H1 (cell line): ENCODE results near the gene ADCYAP1. TPM values are rescaled to one million over a fixed set of nuclear protein-coding genes. Genes with fewer than 3 reads are reported as not detected.
"Not testable (repeated sequence)": the region's sequence is repeated elsewhere in the genome, so short reads cannot be mapped to it uniquely, and the experiment has no call there.

Experiments
- CTCF ChIA-PET: fragments of 300-600 bp; sonication (Branson Sonifier 250); formaldehyde crosslinking; loops from one replicate; lab custom pipeline; 2021; ENCODE audit not compliant: partially characterized antibody; lab: Charles Lee
- POLR2A ChIA-PET: fragments of 300-600 bp; sonication (Branson Sonifier 250); formaldehyde crosslinking; loops from one replicate; lab custom pipeline; 2021; ENCODE audit warnings: inconsistent platforms; ENCODE audit not compliant: partially characterized antibody; lab: Charles Lee
- DNase-seq, 2 experiments: peaks; one replicate each; pipeline versions ENCODE4 v3.0.0 to v3.0.0-alpha.2; 2010 to 2022; ENCODE audit warnings: low spot score in 2 of 2, low read depth in 1 of 2, mixed read lengths in 1 of 2
- FAIRE-seq: peaks from 2 replicates; lab custom pipeline; 2011; peaks lifted over from hg19 to GRCh38; lab: Jason Lieb, UNC
- H2AFZ ChIP-seq: 2 replicates; pipeline ENCODE4 v1.8.1; 2012; ENCODE audit warnings: low read length, inconsistent platforms
- H2AK5ac ChIP-seq: 2 replicates; pipeline ENCODE4 v1.6.1; 2013; ENCODE audit warnings: low read depth, low read length
- H2BK120ac ChIP-seq: replicated peaks from 2 replicates; pipeline ENCODE3; 2013; ENCODE audit warnings: low read depth, low read length, inconsistent platforms
- H2BK12ac ChIP-seq: 2 replicates; pipeline ENCODE4 v1.6.1; 2013; ENCODE audit warnings: low read depth, low read length
- H2BK15ac ChIP-seq: 2 replicates; pipeline ENCODE4 v1.6.1; 2013; ENCODE audit warnings: low read length
- H2BK20ac ChIP-seq: 2 replicates; pipeline ENCODE4 v1.6.1; 2013; ENCODE audit warnings: low read length
- H2BK5ac ChIP-seq: 2 replicates; pipeline ENCODE4 v1.6.1; 2013; ENCODE audit warnings: low read depth, low read length
- H3K14ac ChIP-seq: 2 replicates; pipeline ENCODE4 v1.6.1; 2013; ENCODE audit warnings: inconsistent platforms; ENCODE audit not compliant: insufficient read length
- H3K18ac ChIP-seq: 2 replicates; pipeline ENCODE4 v1.6.1; 2013; ENCODE audit warnings: low read length; ENCODE audit errors: extremely low read depth
- H3K23ac ChIP-seq: 2 replicates; pipeline ENCODE4 v1.6.1; 2013; ENCODE audit warnings: inconsistent platforms; ENCODE audit not compliant: insufficient read length
- H3K23me2 ChIP-seq: 2 replicates; pipeline ENCODE4 v1.6.1; 2013; ENCODE audit warnings: low read depth, low read length
- H3K27ac ChIP-seq: 2 replicates; pipeline ENCODE4 v1.6.1; 2011; ENCODE audit warnings: low read depth, low read length, inconsistent platforms
- H3K27me3 ChIP-seq, 4 experiments: replicated peaks in 1 of 4; 1 replicate in 1 of 4; 2 replicates in 3 of 4; pipeline versions ENCODE4 v1.6.1 to v1.8.1; 2011 to 2013; ENCODE audit warnings: low read length in 3 of 4, mild to moderate bottlenecking in 3 of 4, inconsistent platforms in 2 of 4, mixed read lengths in 2 of 4, moderate library complexity in 1 of 4; ENCODE audit not compliant: control insufficient read depth in 3 of 4, insufficient read depth in 3 of 4; ENCODE audit errors: extremely low read depth in 1 of 4
- H3K36me3 ChIP-seq, 4 experiments: 2 replicates each; pipeline versions ENCODE4 v1.6.1 to v1.8.1; 2011 to 2013; ENCODE audit warnings: mild to moderate bottlenecking in 4 of 4, low read length in 3 of 4, moderate library complexity in 2 of 4, control low read depth in 1 of 4, inconsistent platforms in 1 of 4; ENCODE audit not compliant: insufficient read depth in 4 of 4, control insufficient read depth in 2 of 4
- H3K4ac ChIP-seq: replicated peaks from 2 replicates; pipeline ENCODE3; 2013; ENCODE audit warnings: low read length, low read depth, mixed read lengths, inconsistent platforms; ENCODE audit not compliant: insufficient read length
- H3K4me1 ChIP-seq, 4 experiments: replicated peaks in 1 of 4; 1 replicate in 1 of 4; 2 replicates in 3 of 4; pipeline versions ENCODE4 v1.6.1 to v1.8.1; 2011 to 2013; ENCODE audit warnings: low read length in 3 of 4, inconsistent platforms in 2 of 4, mixed read lengths in 1 of 4; ENCODE audit not compliant: insufficient read depth in 4 of 4, control insufficient read depth in 3 of 4
- H3K4me2 ChIP-seq, 2 experiments: 2 replicates each; pipeline versions ENCODE4 v1.6.1 to v1.8.1; 2011 to 2013; ENCODE audit warnings: low read depth in 2 of 2, low read length in 2 of 2, control low read depth in 1 of 2, inconsistent platforms in 1 of 2, mild to moderate bottlenecking in 1 of 2; ENCODE audit not compliant: insufficient read depth in 1 of 2
- H3K4me3 ChIP-seq, 4 experiments: fragments of 200-600, 300-600 bp in 1 of 4; sonication (generic), shearing (Covaris generic), sonication (Bioruptor Twin) in 1 of 4; 2 replicates each; pipeline versions ENCODE4 v1.5.1 to v1.8.1; 2011 to 2016; ENCODE audit warnings: low read length in 4 of 4, low read depth in 3 of 4, control low read depth in 2 of 4, inconsistent platforms in 2 of 4, mild to moderate bottlenecking in 2 of 4, mixed read lengths in 1 of 4, moderate library complexity in 1 of 4; ENCODE audit not compliant: insufficient read depth in 2 of 4; ENCODE audit errors: extremely low read depth in 1 of 4
- H3K56ac ChIP-seq: replicated peaks from 2 replicates; pipeline ENCODE3; 2013; ENCODE audit warnings: low read depth, mild to moderate bottlenecking, mixed read lengths, low read length, inconsistent platforms; ENCODE audit not compliant: insufficient read length
- H3K79me1 ChIP-seq: 2 replicates; pipeline ENCODE4 v1.6.1; 2013; ENCODE audit warnings: low read depth, low read length, control low read depth
- H3K79me2 ChIP-seq, 2 experiments: 2 replicates each; pipeline versions ENCODE4 v1.6.1 to v1.8.1; 2012 to 2013; ENCODE audit warnings: low read length in 2 of 2, mild to moderate bottlenecking in 2 of 2, inconsistent platforms in 1 of 2; ENCODE audit not compliant: insufficient read depth in 2 of 2, control insufficient read depth in 1 of 2
- H3K9ac ChIP-seq, 4 experiments: replicated peaks in 1 of 4; 1 replicate in 1 of 4; 2 replicates in 3 of 4; pipeline versions ENCODE4 v1.6.1 to v1.8.1; 2011 to 2013; ENCODE audit warnings: low read depth in 3 of 4, low read length in 3 of 4, control low read depth in 2 of 4, mild to moderate bottlenecking in 2 of 4, moderate library complexity in 2 of 4, inconsistent platforms in 1 of 4; ENCODE audit errors: extremely low read depth in 1 of 4
- H3K9me3 ChIP-seq, 2 experiments: 2 replicates each; pipeline versions ENCODE4 v1.6.1 to v1.8.1; 2012 to 2013; ENCODE audit warnings: mild to moderate bottlenecking in 2 of 2, moderate library complexity in 2 of 2, control low read depth in 1 of 2, inconsistent platforms in 1 of 2, low read depth in 1 of 2, low read length in 1 of 2, mixed read lengths in 1 of 2; ENCODE audit not compliant: insufficient read depth in 2 of 2
- H4K20me1 ChIP-seq, 2 experiments: replicated peaks in 1 of 2; 2 replicates each; pipeline versions ENCODE3 to v1.8.1; 2011 to 2013; ENCODE audit warnings: inconsistent platforms in 2 of 2, low read length in 2 of 2, mild to moderate bottlenecking in 1 of 2; ENCODE audit not compliant: insufficient read depth in 2 of 2, control insufficient read depth in 1 of 2
- H4K5ac ChIP-seq: 2 replicates; pipeline ENCODE4 v1.6.1; 2013; ENCODE audit warnings: low read length, low read depth, mixed read lengths, inconsistent platforms; ENCODE audit not compliant: insufficient read length
- H4K8ac ChIP-seq: 2 replicates; pipeline ENCODE4 v1.8.0; 2013; ENCODE audit warnings: mild to moderate bottlenecking, moderate library complexity, low read length, inconsistent platforms; ENCODE audit not compliant: insufficient read depth; ENCODE audit errors: extremely low read depth
- H4K91ac ChIP-seq: replicated peaks from 2 replicates; pipeline ENCODE3; 2013; ENCODE audit warnings: low read length, mixed read lengths, inconsistent platforms; ENCODE audit not compliant: insufficient read length
- FOSL1 ChIP-seq: IDR thresholded peaks from 2 replicates; pipeline ENCODE4 v1.6.1; 2011; ENCODE audit warnings: mild to moderate bottlenecking, low read depth, low read length, moderate library complexity; ENCODE audit not compliant: insufficient read depth
- JUND ChIP-seq: IDR thresholded peaks from 2 replicates; pipeline ENCODE4 v1.6.1; 2011; ENCODE audit warnings: mild to moderate bottlenecking, improper control_type of control experiment, low read length
- SP4 ChIP-seq: IDR thresholded peaks from 2 replicates; pipeline ENCODE4 v1.6.1; 2012; ENCODE audit warnings: low read length, inconsistent platforms
- WGBS, 2 experiments: shearing (Covaris generic) in 1 of 2; methylation state at CpG; one replicate each; pipeline versions ENCODE4 v1.1.6 to v1.1.7; 2013 to 2015; ENCODE audit warnings: low lambda C conversion rate in 2 of 2, mixed read lengths in 2 of 2, inconsistent platforms in 1 of 2, low coverage in 1 of 2, missing lambda C conversion rate in 1 of 2; ENCODE audit not compliant: insufficient replicate concordance in 2 of 2, insufficient coverage in 1 of 2, insufficient read length in 1 of 2; ENCODE audit errors: extremely low coverage in 1 of 2, missing lambda C conversion rate in 1 of 2; 5-methylcytosine and 5-hydroxymethylcytosine counted together
- polyA plus RNA-seq, 7 experiments: library from polyadenylated mRNA; depleted of rRNA in 3 of 7; stranded (reverse) in 5 of 7; unstranded in 2 of 7; fragments of >200 nt in 5 of 7; fragments of 200-250 nt in 2 of 7; gene quantifications; 1 replicate in 5 of 7; 2 replicates in 1 of 7; 4 replicates in 1 of 7; pipeline versions ENCODE4 v1.2.1 to v1.2.3, GENCODE V29; 2011 to 2013; ENCODE audit warnings: missing spikeins in 2 of 7, mixed read lengths in 2 of 7
- total RNA-seq: library from RNA; stranded (reverse); fragmentation: NEBNext Ultra II Directional; extraction: Animal tissue kit (Norgen Biotek cat#: 25700); gene quantifications from 2 replicates; pipeline ENCODE4 v1.2.1, GENCODE V29; 2021
- TF ChIP-seq, protein P1 (sequence below), 3 experiments: IDR thresholded peaks; 1 replicate in 2 of 3; 2 replicates in 1 of 3; pipeline versions ENCODE4 v1.5.1 to v1.6.1; 2011; ENCODE audit warnings: low read length in 3 of 3, mild to moderate bottlenecking in 3 of 3, inconsistent platforms in 2 of 3, low read depth in 1 of 3, moderate library complexity in 1 of 3; ENCODE audit not compliant: insufficient read depth in 1 of 3; ENCODE audit errors: control extremely low read depth in 1 of 3

ADCYAP1 gene
- total and polyA plus RNA-seq, 2 of the 8 experiments (the other 6 are each of a cell fraction or from before 2014, with no cell fraction given), result 0.02 TPM; not detected in 1

DNA sequence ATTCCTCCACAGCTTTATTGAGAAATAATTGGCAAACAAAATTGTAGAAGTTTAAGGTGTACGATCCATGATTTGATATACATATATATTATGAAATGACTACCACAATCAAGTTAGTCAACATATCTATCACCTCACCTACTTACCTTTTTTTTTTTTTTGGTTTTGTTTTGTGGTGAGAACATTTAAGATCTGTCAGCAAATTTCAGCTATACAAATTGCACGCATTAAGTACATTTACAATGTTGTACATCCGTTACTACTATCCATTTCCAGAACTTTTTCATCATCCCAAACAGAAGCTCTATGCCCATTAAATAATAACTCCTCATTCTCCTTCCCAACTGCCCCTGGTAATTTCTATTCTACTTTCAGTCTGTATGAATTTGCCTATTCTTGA lies 37.4 kb upstream of the ADCYAP1 start (continued):
- no peak for TF ChIP-seq FOSL1
- no peak for TF ChIP-seq SP4
- TF ChIP-seq, protein P1, sequence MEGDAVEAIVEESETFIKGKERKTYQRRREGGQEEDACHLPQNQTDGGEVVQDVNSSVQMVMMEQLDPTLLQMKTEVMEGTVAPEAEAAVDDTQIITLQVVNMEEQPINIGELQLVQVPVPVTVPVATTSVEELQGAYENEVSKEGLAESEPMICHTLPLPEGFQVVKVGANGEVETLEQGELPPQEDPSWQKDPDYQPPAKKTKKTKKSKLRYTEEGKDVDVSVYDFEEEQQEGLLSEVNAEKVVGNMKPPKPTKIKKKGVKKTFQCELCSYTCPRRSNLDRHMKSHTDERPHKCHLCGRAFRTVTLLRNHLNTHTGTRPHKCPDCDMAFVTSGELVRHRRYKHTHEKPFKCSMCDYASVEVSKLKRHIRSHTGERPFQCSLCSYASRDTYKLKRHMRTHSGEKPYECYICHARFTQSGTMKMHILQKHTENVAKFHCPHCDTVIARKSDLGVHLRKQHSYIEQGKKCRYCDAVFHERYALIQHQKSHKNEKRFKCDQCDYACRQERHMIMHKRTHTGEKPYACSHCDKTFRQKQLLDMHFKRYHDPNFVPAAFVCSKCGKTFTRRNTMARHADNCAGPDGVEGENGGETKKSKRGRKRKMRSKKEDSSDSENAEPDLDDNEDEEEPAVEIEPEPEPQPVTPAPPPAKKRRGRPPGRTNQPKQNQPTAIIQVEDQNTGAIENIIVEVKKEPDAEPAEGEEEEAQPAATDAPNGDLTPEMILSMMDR (IDR thresholded peaks at IDR 0.05; ENCODE audit: control extremely low read depth in 1 of 3, insufficient read depth in 1 of 3, low read depth in 1 of 3, low read length in 3 of 3), result no peak
- no peak for TF ChIP-seq JUND

DNA sequence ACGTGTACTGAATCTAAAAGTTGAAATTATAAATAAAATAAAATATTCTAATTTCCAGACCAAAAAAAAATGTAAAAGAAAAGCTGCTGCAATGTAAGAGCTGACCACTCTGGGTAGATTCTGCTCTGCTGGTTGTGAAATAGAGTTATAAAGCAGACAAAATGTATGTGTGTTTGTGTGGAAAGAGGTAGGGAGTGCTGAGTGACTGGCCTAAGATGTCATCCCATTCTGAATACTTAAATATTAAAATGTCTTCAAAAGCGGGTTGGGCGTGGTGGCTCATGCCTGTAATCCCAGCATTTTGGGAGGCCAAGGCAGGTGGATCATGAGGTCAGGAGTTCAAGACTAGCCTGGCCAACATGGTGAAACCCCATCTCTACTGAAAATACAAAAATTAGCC lies 31.2 kb upstream of the ADCYAP1 start:
- H3K9me3 ChIP-seq, H4K5ac ChIP-seq, H3K9ac ChIP-seq, POLR2A ChIA-PET, H2BK12ac ChIP-seq, H2BK15ac ChIP-seq, H4K8ac ChIP-seq, H3K4me2 ChIP-seq, H3K23ac ChIP-seq, H2BK20ac ChIP-seq, H3K14ac ChIP-seq, H4K20me1 ChIP-seq, H3K4ac ChIP-seq, H3K4me3 ChIP-seq, H4K91ac ChIP-seq, H3K27me3 ChIP-seq, FAIRE-seq, H3K56ac ChIP-seq, H3K18ac ChIP-seq, H3K79me2 ChIP-seq, H3K23me2 ChIP-seq, H3K36me3 ChIP-seq, DNase-seq, H3K4me1 ChIP-seq, H2BK5ac ChIP-seq, H3K79me1 ChIP-seq, H2BK120ac ChIP-seq, H3K27ac ChIP-seq, H2AFZ ChIP-seq, H2AK5ac ChIP-seq: not testable (repeated sequence)
- WGBS, 2 experiments, result 80% methylated on average over 3 of the region's 3 CpGs; no CpG with 5 or more reads in 1 of the 2 experiments
- CTCF ChIA-PET, result interaction anchor here (0.7 to 1.5 kb wide), 3 partner anchors 187 to 713 kb away, joined by 3 read pairs; no protein-coding TSS in a partner anchor
